Neural cell (in vitro differentiated cells): ENCODE data around the gene LECT2. TPM values are rescaled to one million over a fixed set of nuclear protein-coding genes. Genes with fewer than 3 reads are reported as not detected.

Source experiments
- H2AFZ ChIP-seq: fragments of 200-600, 300-800 bp; sonication (generic), shearing (Covaris generic); 2 replicates; pipeline ENCODE4 v1.6.0; 2014; ENCODE audit warnings: low read depth, mild to moderate bottlenecking, antibody characterized with exemption, low read length, moderate library complexity
- H3F3A ChIP-seq: fragments of 200-600 bp; shearing (Covaris generic); 2 replicates; pipeline ENCODE4 v1.6.1; 2016; ENCODE audit warnings: mild to moderate bottlenecking, moderate library complexity, mixed read lengths, antibody characterized with exemption, low read length; ENCODE audit not compliant: insufficient read depth, poor library complexity, severe bottlenecking
- H3K27ac ChIP-seq: fragments of 200-600, 300-800 bp; sonication (generic), shearing (Covaris generic); 2 replicates; pipeline ENCODE4 v1.5.1; 2014; ENCODE audit warnings: mild to moderate bottlenecking, low read length, moderate library complexity
- H3K27me3 ChIP-seq: fragments of 300-800, 200-600 bp; sonication (generic), shearing (Covaris generic); 2 replicates; pipeline ENCODE4 v1.6.0; 2014; ENCODE audit warnings: mild to moderate bottlenecking, low read depth, low read length, moderate library complexity; ENCODE audit not compliant: insufficient read depth
- H3K36me3 ChIP-seq: fragments of 300-800, 200-600 bp; sonication (generic), shearing (Covaris generic); 2 replicates; pipeline ENCODE4 v1.5.1; 2014; ENCODE audit warnings: mild to moderate bottlenecking, antibody characterized with exemption, low read length, moderate library complexity; ENCODE audit not compliant: insufficient read depth
- H3K4me2 ChIP-seq: fragments of 300-800, 200-600 bp; sonication (generic), shearing (Covaris generic); 2 replicates; pipeline ENCODE4 v1.6.0; 2014; ENCODE audit warnings: mild to moderate bottlenecking, low read length
- H3K4me3 ChIP-seq: fragments of 300-800, 200-600 bp; sonication (generic), shearing (Covaris generic); 2 replicates; pipeline ENCODE4 v1.5.1; 2014; ENCODE audit warnings: mild to moderate bottlenecking, low read length, moderate library complexity
- H3K79me2 ChIP-seq: fragments of 200-600 bp; shearing (Covaris generic); replicated peaks from 2 replicates; pipeline ENCODE4 v1.6.0; 2014; ENCODE audit warnings: mild to moderate bottlenecking, low read length, moderate library complexity; ENCODE audit not compliant: insufficient read depth
- H3K9ac ChIP-seq: fragments of 300-800, 200-600 bp; sonication (generic), shearing (Covaris generic); 2 replicates; pipeline ENCODE4 v1.6.1; 2016; ENCODE audit warnings: mild to moderate bottlenecking, low read length, mixed read lengths
- H3K9me2 ChIP-seq: fragments of 200-600 bp; shearing (Covaris generic); 2 replicates; pipeline ENCODE4 v1.6.1; 2016; ENCODE audit warnings: mild to moderate bottlenecking, low read length, mixed read lengths; ENCODE audit not compliant: insufficient read depth
- H3K9me3 ChIP-seq: fragments of 200-600, 300-800 bp; sonication (generic), shearing (Covaris generic); 2 replicates; pipeline ENCODE4 v1.6.1; 2016; ENCODE audit warnings: mild to moderate bottlenecking, mixed run types, low read length, moderate library complexity, mixed read lengths
- H4K20me1 ChIP-seq: fragments of 200-600 bp; shearing (Covaris generic); 2 replicates; pipeline ENCODE4 v1.6.1; 2016; ENCODE audit warnings: mild to moderate bottlenecking, mixed run types; ENCODE audit not compliant: insufficient read depth
- CTCF ChIP-seq: fragments of 450-650 bp; IDR thresholded peaks from 2 replicates; pipeline ENCODE4 v1.5.1; 2014; ENCODE audit warnings: antibody characterized with exemption, mild to moderate bottlenecking, moderate library complexity; ENCODE audit not compliant: poor library complexity, severe bottlenecking
- EP300 ChIP-seq: fragments of 450-650 bp; conservative IDR thresholded peaks from 2 replicates; pipeline ENCODE4 v1.6.1; 2014; ENCODE audit warnings: antibody characterized with exemption, mild to moderate bottlenecking, moderate library complexity; ENCODE audit not compliant: poor library complexity, severe bottlenecking
- EZH2 ChIP-seq: fragments of 200-600, 300-800 bp; shearing (Covaris generic), sonication (generic); IDR thresholded peaks from 2 replicates; pipeline ENCODE4 v1.6.1; 2014; ENCODE audit warnings: antibody characterized with exemption, low read length, borderline replicate concordance, mild to moderate bottlenecking; ENCODE audit not compliant: insufficient read depth, poor library complexity, severe bottlenecking
- MXI1 ChIP-seq: fragments of 450-650 bp; conservative IDR thresholded peaks from 2 replicates; pipeline ENCODE4 v1.6.1; 2014; ENCODE audit warnings: antibody characterized with exemption, mild to moderate bottlenecking; ENCODE audit not compliant: poor library complexity, severe bottlenecking
- POLR2AphosphoS5 ChIP-seq: IDR thresholded peaks from 2 replicates; pipeline ENCODE4 v1.6.1; 2012
- RAD21 ChIP-seq: fragments of 450-650 bp; conservative IDR thresholded peaks from 2 replicates; pipeline ENCODE4 v1.6.1; 2014; ENCODE audit warnings: antibody characterized with exemption, mild to moderate bottlenecking, moderate library complexity
- REST ChIP-seq: IDR thresholded peaks from 2 replicates; pipeline ENCODE4 v1.6.1; 2012; ENCODE audit warnings: borderline replicate concordance
- SMC3 ChIP-seq: fragments of 450-650 bp; conservative IDR thresholded peaks from 2 replicates; pipeline ENCODE4 v1.6.1; 2014; ENCODE audit warnings: antibody characterized with exemption, mild to moderate bottlenecking, moderate library complexity; ENCODE audit not compliant: poor library complexity
- TAF1 ChIP-seq: IDR thresholded peaks from 2 replicates; pipeline ENCODE4 v1.6.1; 2012; ENCODE audit warnings: low read depth
- polyA plus RNA-seq: library from polyadenylated mRNA; depleted of rRNA; stranded (reverse); fragments of >200 nt; gene quantifications from 2 replicates; pipeline ENCODE4 v1.2.3, GENCODE V29; 2014

Gene LECT2
- polyA plus RNA-seq, 1 donor from 2014 or later, result not detected

- H3K79me2 ChIP-seq, result no peaks in the 10 kb centered on the region
Observed at GRCh38 chr5:135953850-135954249, 933 bp downstream of the LECT2 start.

GRCh38 chr5:135952683-135953082 lies 2.1 kb downstream of the LECT2 start:
- no peak overlapping the region for H3K27ac ChIP-seq
- H3K9ac ChIP-seq, result no peak overlapping the region
- no peaks in the 10 kb centered on the region for H3K9me3 ChIP-seq
- no peaks in the 10 kb centered on the region for H3F3A ChIP-seq
- no peak overlapping the region for H3K4me2 ChIP-seq
- H2AFZ ChIP-seq, result no peak overlapping the region
- no peaks in the 10 kb centered on the region for H3K79me2 ChIP-seq
- no peaks in the 10 kb centered on the region for H3K27me3 ChIP-seq
- no peaks in the 10 kb centered on the region for H3K9me2 ChIP-seq
- no peaks in the 10 kb centered on the region for H3K36me3 ChIP-seq
- H4K20me1 ChIP-seq, result no peaks in the 10 kb centered on the region
- TF ChIP-seq POLR2AphosphoS5 (no peak), REST (no peak), EP300 (no peak), RAD21 (no peak), MXI1 (no peak), CTCF (no peak), TAF1 (no peak), EZH2 (no peak)
- no peak overlapping the region for H3K4me3 ChIP-seq

More at GRCh38 chr5:135953850-135954249, 933 bp downstream of the LECT2 start:
- H4K20me1 ChIP-seq, result no peaks in the 10 kb centered on the region
- TF ChIP-seq TAF1 (no peak), SMC3 (no peak), POLR2AphosphoS5 (no peak), MXI1 (no peak)
- H2AFZ ChIP-seq, result no peak overlapping the region
- no peak overlapping the region for H3K9ac ChIP-seq
- H3K27me3 ChIP-seq, result no peaks in the 10 kb centered on the region
- no peaks in the 10 kb centered on the region for H3K9me3 ChIP-seq
- H3K36me3 ChIP-seq, result no peaks in the 10 kb centered on the region
- no peaks in the 10 kb centered on the region for H3F3A ChIP-seq
- no peak overlapping the region for H3K27ac ChIP-seq
- H3K4me2 ChIP-seq, result no peak overlapping the region
- H3K4me3 ChIP-seq, result no peak overlapping the region
- no peaks in the 10 kb centered on the region for H3K9me2 ChIP-seq

- no peak overlapping the region for H3K4me3 ChIP-seq
- no peaks in the 10 kb centered on the region for H4K20me1 ChIP-seq
- H2AFZ ChIP-seq, result no peak overlapping the region
- no peak overlapping the region for H3K4me2 ChIP-seq
- H3K27ac ChIP-seq, result peak overlapping the region; percentile 14
- peak; percentile 66 for TF ChIP-seq EP300
- TF ChIP-seq CTCF, result no peak
- peak; percentile 31 for TF ChIP-seq REST
- TF ChIP-seq POLR2AphosphoS5, result peak; percentile 65
- TF ChIP-seq TAF1, result no peak
- peak; percentile 21 for TF ChIP-seq SMC3
- H3F3A ChIP-seq, result no peaks in the 10 kb centered on the region
- H3K9me3 ChIP-seq, result no peaks in the 10 kb centered on the region
- no peak overlapping the region for H3K9ac ChIP-seq
- H3K9me2 ChIP-seq, result no peaks in the 10 kb centered on the region
- no peaks in the 10 kb centered on the region for H3K79me2 ChIP-seq
- no peaks in the 10 kb centered on the region for H3K36me3 ChIP-seq
- H3K27me3 ChIP-seq, result no peaks in the 10 kb centered on the region
Observed at GRCh38 chr5:135951807-135952206, 3.0 kb downstream of the LECT2 start.
